ENCODE data around the gene ENTHD1.
"Not testable (repeated sequence)": the region's sequence is repeated elsewhere in the genome, so short reads cannot be mapped to it uniquely, and the experiment has no call there.

DNA sequence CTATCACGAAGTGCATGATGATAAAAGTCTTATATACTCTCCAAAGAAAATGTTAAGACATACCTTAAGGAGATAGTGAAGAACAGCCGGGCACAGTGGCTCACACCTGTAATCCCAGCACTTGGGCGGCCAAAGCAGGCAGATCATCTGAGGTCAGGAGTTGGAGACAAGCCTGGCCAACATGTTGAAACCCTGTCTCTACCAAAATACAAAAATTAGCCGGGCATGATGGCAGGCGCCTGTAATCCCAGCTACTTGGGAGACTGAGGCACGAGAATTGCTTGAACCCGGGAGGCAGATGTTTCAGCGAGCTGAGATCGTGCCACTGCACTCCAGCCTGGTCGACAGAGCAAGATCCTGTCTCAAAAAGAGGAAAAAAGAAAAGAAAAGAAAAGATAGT lies 10.5 kb upstream of the ENTHD1 start:
- TF ChIP-seq, protein P1, sequence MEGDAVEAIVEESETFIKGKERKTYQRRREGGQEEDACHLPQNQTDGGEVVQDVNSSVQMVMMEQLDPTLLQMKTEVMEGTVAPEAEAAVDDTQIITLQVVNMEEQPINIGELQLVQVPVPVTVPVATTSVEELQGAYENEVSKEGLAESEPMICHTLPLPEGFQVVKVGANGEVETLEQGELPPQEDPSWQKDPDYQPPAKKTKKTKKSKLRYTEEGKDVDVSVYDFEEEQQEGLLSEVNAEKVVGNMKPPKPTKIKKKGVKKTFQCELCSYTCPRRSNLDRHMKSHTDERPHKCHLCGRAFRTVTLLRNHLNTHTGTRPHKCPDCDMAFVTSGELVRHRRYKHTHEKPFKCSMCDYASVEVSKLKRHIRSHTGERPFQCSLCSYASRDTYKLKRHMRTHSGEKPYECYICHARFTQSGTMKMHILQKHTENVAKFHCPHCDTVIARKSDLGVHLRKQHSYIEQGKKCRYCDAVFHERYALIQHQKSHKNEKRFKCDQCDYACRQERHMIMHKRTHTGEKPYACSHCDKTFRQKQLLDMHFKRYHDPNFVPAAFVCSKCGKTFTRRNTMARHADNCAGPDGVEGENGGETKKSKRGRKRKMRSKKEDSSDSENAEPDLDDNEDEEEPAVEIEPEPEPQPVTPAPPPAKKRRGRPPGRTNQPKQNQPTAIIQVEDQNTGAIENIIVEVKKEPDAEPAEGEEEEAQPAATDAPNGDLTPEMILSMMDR (conservative IDR thresholded peaks at IDR 0.05; ENCODE audit: low read depth, low read length), result not testable (repeated sequence)
- not testable (repeated sequence) for TF ChIP-seq SMC3 (IDR thresholded peaks at IDR 0.05; ENCODE audit: low read depth, low read length); RAD21 (IDR thresholded peaks at IDR 0.05; ENCODE audit: low read length); RFX5 (IDR thresholded peaks at IDR 0.05; ENCODE audit: low read depth, low read length); CEBPB (IDR thresholded peaks at IDR 0.05; ENCODE audit: low read depth, low read length); CHD1 (IDR thresholded peaks at IDR 0.05; ENCODE audit: low read depth, low read length); FOS (IDR thresholded peaks at IDR 0.05; ENCODE audit: low read depth, low read length); POLR2A (IDR thresholded peaks at IDR 0.05; ENCODE audit: low read depth, low read length); MXI1 (IDR thresholded peaks at IDR 0.05; ENCODE audit: borderline replicate concordance, low read depth, low read length); MAFK (IDR thresholded peaks at IDR 0.05; ENCODE audit: low read depth, low read length); RCOR1 (IDR thresholded peaks at IDR 0.05; ENCODE audit: insufficient replicate concordance, low read length)
- TF ChIP-seq, protein P2, sequence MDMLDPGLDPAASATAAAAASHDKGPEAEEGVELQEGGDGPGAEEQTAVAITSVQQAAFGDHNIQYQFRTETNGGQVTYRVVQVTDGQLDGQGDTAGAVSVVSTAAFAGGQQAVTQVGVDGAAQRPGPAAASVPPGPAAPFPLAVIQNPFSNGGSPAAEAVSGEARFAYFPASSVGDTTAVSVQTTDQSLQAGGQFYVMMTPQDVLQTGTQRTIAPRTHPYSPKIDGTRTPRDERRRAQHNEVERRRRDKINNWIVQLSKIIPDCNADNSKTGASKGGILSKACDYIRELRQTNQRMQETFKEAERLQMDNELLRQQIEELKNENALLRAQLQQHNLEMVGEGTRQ (IDR thresholded peaks at IDR 0.05; ENCODE audit: low read depth, low read length), result not testable (repeated sequence)
